ENCODE results near the gene RASGEF1B.

DNA sequence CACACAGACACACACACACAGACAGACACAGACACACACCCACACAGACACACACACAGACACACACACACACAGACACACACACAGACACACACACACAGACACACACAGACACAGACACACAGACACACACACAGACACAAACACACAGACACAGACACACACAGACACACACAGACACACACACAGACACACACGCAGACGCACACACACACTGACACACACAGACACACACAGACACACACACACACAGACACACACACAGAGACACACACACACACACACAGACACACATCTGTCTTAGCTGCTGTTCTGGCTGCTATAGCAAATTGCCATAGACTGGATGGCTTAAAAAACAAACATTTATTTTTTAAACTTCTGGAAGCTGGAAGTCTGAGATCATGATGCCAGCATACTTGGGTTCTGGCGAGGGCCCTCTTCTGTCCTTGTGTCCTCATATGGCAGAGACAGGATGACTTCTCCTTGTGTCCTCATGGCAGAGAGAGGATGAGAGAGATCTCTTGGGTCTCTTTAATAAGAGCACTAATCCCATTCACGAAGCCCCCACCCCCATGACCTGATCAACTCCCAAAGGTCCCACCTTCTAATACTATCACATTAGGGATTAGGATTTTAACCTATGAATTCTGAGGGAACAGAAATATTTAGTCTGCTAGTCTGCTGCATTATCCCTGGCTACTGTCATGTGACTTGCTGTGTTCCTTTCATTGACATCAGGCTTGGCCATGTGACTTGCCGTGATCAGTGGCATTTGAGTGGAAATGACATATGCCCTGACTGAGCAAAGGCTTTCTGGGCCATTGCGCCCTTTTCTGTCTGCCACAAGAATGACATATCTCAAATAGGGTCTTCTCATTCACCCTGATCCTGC lies 32.7 kb upstream of the RASGEF1B start:
- no peak for TF ChIP-seq EZH2phosphoT487 (IDR thresholded peaks at IDR 0.05; ENCODE audit: low read depth)
- TF ChIP-seq, protein P1, sequence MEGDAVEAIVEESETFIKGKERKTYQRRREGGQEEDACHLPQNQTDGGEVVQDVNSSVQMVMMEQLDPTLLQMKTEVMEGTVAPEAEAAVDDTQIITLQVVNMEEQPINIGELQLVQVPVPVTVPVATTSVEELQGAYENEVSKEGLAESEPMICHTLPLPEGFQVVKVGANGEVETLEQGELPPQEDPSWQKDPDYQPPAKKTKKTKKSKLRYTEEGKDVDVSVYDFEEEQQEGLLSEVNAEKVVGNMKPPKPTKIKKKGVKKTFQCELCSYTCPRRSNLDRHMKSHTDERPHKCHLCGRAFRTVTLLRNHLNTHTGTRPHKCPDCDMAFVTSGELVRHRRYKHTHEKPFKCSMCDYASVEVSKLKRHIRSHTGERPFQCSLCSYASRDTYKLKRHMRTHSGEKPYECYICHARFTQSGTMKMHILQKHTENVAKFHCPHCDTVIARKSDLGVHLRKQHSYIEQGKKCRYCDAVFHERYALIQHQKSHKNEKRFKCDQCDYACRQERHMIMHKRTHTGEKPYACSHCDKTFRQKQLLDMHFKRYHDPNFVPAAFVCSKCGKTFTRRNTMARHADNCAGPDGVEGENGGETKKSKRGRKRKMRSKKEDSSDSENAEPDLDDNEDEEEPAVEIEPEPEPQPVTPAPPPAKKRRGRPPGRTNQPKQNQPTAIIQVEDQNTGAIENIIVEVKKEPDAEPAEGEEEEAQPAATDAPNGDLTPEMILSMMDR (IDR thresholded peaks at IDR 0.05; ENCODE audit: low read depth, low read length) = no peak
